Fibroblast of skin of left biceps (primary cell): ENCODE data around the gene PRR36.

Experiments used
- DNase-seq, 2 experiments: peaks; one replicate each; pipeline ENCODE4 v3.0.0-alpha.2; 2013; ENCODE audit warnings: low read depth in 2 of 2

The PRR36 gene

GRCh38 chr19:7872306-7873204 lies 1.6 kb downstream of the PRR36 start:
- DNase-seq = no peak

- peak; percentile 43 to 44 for DNase-seq
These were observed 2.5 kb downstream of the PRR36 start for GRCh38 chr19:7871437-7872305.

- no peak for DNase-seq
These were observed 3.4 kb downstream of the PRR36 start for GRCh38 chr19:7870571-7871436.

GRCh38 chr19:7869910-7870511 lies 4.2 kb downstream of the PRR36 start:
- DNase-seq = no peak

- no peak for DNase-seq
These were observed 4.7 kb downstream of the PRR36 start for GRCh38 chr19:7869453-7869909.

GRCh38 chr19:7868671-7869452 lies 5.3 kb downstream of the PRR36 start:
- DNase-seq = no peak

- DNase-seq = no peak
These were observed 5.9 kb downstream of the PRR36 start for GRCh38 chr19:7868326-7868670.

GRCh38 chr19:7867092-7867844 lies 6.9 kb downstream of the PRR36 start:
- DNase-seq = no peak

GRCh38 chr19:7866399-7867091 lies 7.6 kb downstream of the PRR36 start:
- no peak for DNase-seq

- no peak for DNase-seq
These were observed 8.8 kb downstream of the PRR36 start for GRCh38 chr19:7865262-7865911.

- DNase-seq = no peak
These were observed 9.5 kb downstream of the PRR36 start for GRCh38 chr19:7864690-7865074.

- no peak for DNase-seq
These were observed 10.1 kb downstream of the PRR36 start for GRCh38 chr19:7863971-7864689.

- no peak for DNase-seq
These were observed 10.8 kb downstream of the PRR36 start for GRCh38 chr19:7863157-7863970.

- no peak for DNase-seq
These were observed 11.7 kb downstream of the PRR36 start for GRCh38 chr19:7862413-7862951.

- no peak for DNase-seq
These were observed 12.4 kb downstream of the PRR36 start for GRCh38 chr19:7861619-7862412.
